K562 (cell line): Measurements from ENCODE around the gene MSMO1. TPM values are rescaled to one million over a fixed set of nuclear protein-coding genes. Genes with fewer than 3 reads are reported as not detected.

Experiments used
- ATF7 ChIP-seq: fragments of 450-650 bp; IDR thresholded peaks from 2 replicates; pipeline ENCODE4 v1.7.1; 2014; ENCODE audit warnings: mild to moderate bottlenecking, moderate library complexity
- C11orf30 ChIP-seq: fragments of 450-650 bp; IDR thresholded peaks from 2 replicates; pipeline ENCODE4 v1.6.1; 2016; ENCODE audit warnings: low read depth, mild to moderate bottlenecking
- ETS1 ChIP-seq: conservative IDR thresholded peaks from 2 replicates; pipeline ENCODE4 v1.6.1; 2011; ENCODE audit warnings: low read depth, mild to moderate bottlenecking, low read length; ENCODE audit not compliant: control insufficient read depth
- FOS ChIP-seq: IDR thresholded peaks from 3 replicates; pipeline ENCODE4 v1.6.1; 2011; ENCODE audit not compliant: insufficient read length; ENCODE audit errors: extremely low read depth
- HNRNPL ChIP-seq: fragments of 200-400 bp; formaldehyde crosslinking; IDR thresholded peaks from 2 replicates; pipeline ENCODE4 v1.6.1; 2017; ENCODE audit warnings: low read depth, mild to moderate bottlenecking, low read length
- HNRNPLL ChIP-seq: fragments of 200-400 bp; formaldehyde crosslinking; IDR thresholded peaks from 2 replicates; pipeline ENCODE4 v1.6.1; 2017; ENCODE audit warnings: low read length, low read depth, mild to moderate bottlenecking; ENCODE audit not compliant: poor library complexity, severe bottlenecking
- ILK ChIP-seq: fragments of 450-650 bp; IDR thresholded peaks from 2 replicates; pipeline ENCODE4 v1.6.1; 2016; ENCODE audit warnings: missing genetic modification characterization, low read depth, mild to moderate bottlenecking, missing compliant biosample characterization, moderate library complexity, borderline replicate concordance
- TRIM25 ChIP-seq: fragments of 450-650 bp; IDR thresholded peaks from 2 replicates; pipeline ENCODE4 v1.7.0; 2016; ENCODE audit warnings: borderline replicate concordance
- ZNF12 ChIP-seq: sonication (generic); formaldehyde crosslinking; IDR thresholded peaks from 2 replicates; pipeline ENCODE4 v1.4.0; 2020; ENCODE audit warnings: mild to moderate bottlenecking, missing genetic modification reagents
- ZNF24 ChIP-seq: fragments of 450-650 bp; IDR thresholded peaks from 2 replicates; pipeline ENCODE4 v1.6.1; 2016
- ZNF592 ChIP-seq: fragments of 450-650 bp; IDR thresholded peaks from 2 replicates; pipeline ENCODE4 v1.6.1; 2017; ENCODE audit warnings: antibody characterized with exemption, mild to moderate bottlenecking
- ZNF778 ChIP-seq: fragments of 450-650 bp; formaldehyde crosslinking; IDR thresholded peaks from 2 replicates; pipeline ENCODE4 v1.4.0; 2020; ENCODE audit warnings: mild to moderate bottlenecking, moderate library complexity
- polyA plus RNA-seq, 8 experiments: library from polyadenylated mRNA; depleted of rRNA in 4 of 8; stranded (reverse) in 5 of 8; unstranded in 3 of 8; fragments of >200 nt; fragmentation: Nextera tagmentation in 2 of 8; fragmentation: Illumina TruSeq in 1 of 8; extraction: Ambion mirVana in 2 of 8; extraction: Trizol in 1 of 8; gene quantifications; 2 replicates each; pipeline versions ENCODE4 v1.2.1 to v1.2.3, GENCODE V29; 2011 to 2014; ENCODE audit warnings: inconsistent platforms in 1 of 8, missing spikeins in 1 of 8
- total RNA-seq, 7 experiments: library from RNA; depleted of rRNA in 6 of 7; stranded (reverse); fragments of >200 nt in 6 of 7; fragmentation: Illumina TruSeq in 2 of 7; extraction: Trizol in 2 of 7; gene quantifications; 2 replicates each; pipeline versions ENCODE4 v1.2.1 to v1.2.3, GENCODE V29; 2011 to 2021; ENCODE audit warnings: low replicate concordance in 1 of 7
- TF ChIP-seq, protein P1 (sequence below): fragments of 450-650 bp; IDR thresholded peaks from 2 replicates; pipeline ENCODE4 v1.7.1; 2018; ENCODE audit warnings: mild to moderate bottlenecking, low read depth; ENCODE audit not compliant: partially characterized antibody
- TF ChIP-seq, protein P2 (sequence below): fragments of 250-450 bp; sonication (Bioruptor Pico); IDR thresholded peaks from 2 replicates; pipeline ENCODE4 v1.8.0; 2022; ENCODE audit warnings: moderate library complexity, mild to moderate bottlenecking, inconsistent platforms

The MSMO1 gene
- total and polyA plus RNA-seq, 9 of the 15 experiments (the other 6 are each of a cell fraction or from before 2014, with no cell fraction given), result 32.0 to 172 (median 63.5) TPM

GRCh38 chr4:165327211-165328100, at the start of gene MSMO1 (continued):
- TF ChIP-seq ZNF778 (CRISPR knock-in tag), result no peak
- 0 out of 2 replicates have a peak, but pooled peaks have one; percentile 49 for TF ChIP-seq TRIM25
- peak; percentile 36; the same call in 1 of the 2 replicates for TF ChIP-seq C11orf30
- TF ChIP-seq ZNF12, result no peak
- TF ChIP-seq, protein P1, sequence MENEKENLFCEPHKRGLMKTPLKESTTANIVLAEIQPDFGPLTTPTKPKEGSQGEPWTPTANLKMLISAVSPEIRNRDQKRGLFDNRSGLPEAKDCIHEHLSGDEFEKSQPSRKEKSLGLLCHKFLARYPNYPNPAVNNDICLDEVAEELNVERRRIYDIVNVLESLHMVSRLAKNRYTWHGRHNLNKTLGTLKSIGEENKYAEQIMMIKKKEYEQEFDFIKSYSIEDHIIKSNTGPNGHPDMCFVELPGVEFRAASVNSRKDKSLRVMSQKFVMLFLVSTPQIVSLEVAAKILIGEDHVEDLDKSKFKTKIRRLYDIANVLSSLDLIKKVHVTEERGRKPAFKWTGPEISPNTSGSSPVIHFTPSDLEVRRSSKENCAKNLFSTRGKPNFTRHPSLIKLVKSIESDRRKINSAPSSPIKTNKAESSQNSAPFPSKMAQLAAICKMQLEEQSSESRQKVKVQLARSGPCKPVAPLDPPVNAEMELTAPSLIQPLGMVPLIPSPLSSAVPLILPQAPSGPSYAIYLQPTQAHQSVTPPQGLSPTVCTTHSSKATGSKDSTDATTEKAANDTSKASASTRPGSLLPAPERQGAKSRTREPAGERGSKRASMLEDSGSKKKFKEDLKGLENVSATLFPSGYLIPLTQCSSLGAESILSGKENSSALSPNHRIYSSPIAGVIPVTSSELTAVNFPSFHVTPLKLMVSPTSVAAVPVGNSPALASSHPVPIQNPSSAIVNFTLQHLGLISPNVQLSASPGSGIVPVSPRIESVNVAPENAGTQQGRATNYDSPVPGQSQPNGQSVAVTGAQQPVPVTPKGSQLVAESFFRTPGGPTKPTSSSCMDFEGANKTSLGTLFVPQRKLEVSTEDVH, result peak; percentile 36
- TF ChIP-seq FOS, result peak; percentile 99
- peak; percentile 100 for TF ChIP-seq ZNF24
- TF ChIP-seq, protein P2, sequence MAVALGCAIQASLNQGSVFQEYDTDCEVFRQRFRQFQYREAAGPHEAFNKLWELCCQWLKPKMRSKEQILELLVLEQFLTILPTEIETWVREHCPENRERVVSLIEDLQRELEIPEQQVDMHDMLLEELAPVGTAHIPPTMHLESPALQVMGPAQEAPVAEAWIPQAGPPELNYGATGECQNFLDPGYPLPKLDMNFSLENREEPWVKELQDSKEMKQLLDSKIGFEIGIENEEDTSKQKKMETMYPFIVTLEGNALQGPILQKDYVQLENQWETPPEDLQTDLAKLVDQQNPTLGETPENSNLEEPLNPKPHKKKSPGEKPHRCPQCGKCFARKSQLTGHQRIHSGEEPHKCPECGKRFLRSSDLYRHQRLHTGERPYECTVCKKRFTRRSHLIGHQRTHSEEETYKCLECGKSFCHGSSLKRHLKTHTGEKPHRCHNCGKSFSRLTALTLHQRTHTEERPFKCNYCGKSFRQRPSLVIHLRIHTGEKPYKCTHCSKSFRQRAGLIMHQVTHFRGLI (CRISPR knock-in tag), result no peak
- TF ChIP-seq HNRNPLL, result peak; percentile 100
- peak; percentile 32; the same call in 1 of the 2 replicates for TF ChIP-seq ETS1
- TF ChIP-seq HNRNPL, result peak; percentile 93
- TF ChIP-seq ATF7, result peak; percentile 83
- TF ChIP-seq ZNF592, result no peak
- TF ChIP-seq ILK (tag), result no peak
